Measurements from ENCODE around the gene ZNF827. TPM values are rescaled to one million over a fixed set of nuclear protein-coding genes. Genes with fewer than 3 reads are reported as not detected.

ZNF827 gene
- total RNA-seq, 1 donor from 2014 or later = 23.8 TPM

- no peak for TF ChIP-seq CTCF (IDR thresholded peaks at IDR 0.05)
- Mint-ChIP-seq H3K9me3 (ENCODE audit: low read depth) (no peaks in the 10 kb centered on the region), H3K4me3 (ENCODE audit: unreplicated experiment) (no peak overlapping the region), H3K36me3 (ENCODE audit: low read depth) (peaks cover 4% of the 10 kb centered on the region), H3K4me1 (ENCODE audit: low read depth) (peaks cover 42% of the 10 kb centered on the region), H3K27me3 (ENCODE audit: low read depth) (no peaks in the 10 kb centered on the region), H3K27ac (ENCODE audit: unreplicated experiment) (no peak overlapping the region)
- DNase-seq (ENCODE audit: low spot score) = no peak
These were observed 67.4 kb downstream of the ZNF827 start for GRCh38 chr4:145871209-145871608.

- no peak overlapping the region for H3K4me3 Mint-ChIP-seq (ENCODE audit: unreplicated experiment)
- peaks cover 4% of the 10 kb centered on the region for H3K36me3 Mint-ChIP-seq (ENCODE audit: low read depth)
- no peak overlapping the region for H3K27ac Mint-ChIP-seq (ENCODE audit: unreplicated experiment)
- peaks cover 46% of the 10 kb centered on the region for H3K4me1 Mint-ChIP-seq (ENCODE audit: low read depth)
- H3K9me3 Mint-ChIP-seq (ENCODE audit: low read depth) = no peaks in the 10 kb centered on the region
- no peak for DNase-seq (ENCODE audit: low spot score)
- H3K27me3 Mint-ChIP-seq (ENCODE audit: low read depth) = no peaks in the 10 kb centered on the region
- TF ChIP-seq CTCF (IDR thresholded peaks at IDR 0.05) = no peak
These were observed 68.2 kb downstream of the ZNF827 start for GRCh38 chr4:145870155-145871020.

- H3K4me1 Mint-ChIP-seq (ENCODE audit: low read depth) = peaks cover 48% of the 10 kb centered on the region
- H3K27me3 Mint-ChIP-seq (ENCODE audit: low read depth) = no peaks in the 10 kb centered on the region
- DNase-seq (ENCODE audit: low spot score) = no peak
- H3K36me3 Mint-ChIP-seq (ENCODE audit: low read depth) = peaks cover 4% of the 10 kb centered on the region
- no peaks in the 10 kb centered on the region for H3K9me3 Mint-ChIP-seq (ENCODE audit: low read depth)
- no peak overlapping the region for H3K4me3 Mint-ChIP-seq (ENCODE audit: unreplicated experiment)
- no peak overlapping the region for H3K27ac Mint-ChIP-seq (ENCODE audit: unreplicated experiment)
- peak; percentile 58 for TF ChIP-seq CTCF (IDR thresholded peaks at IDR 0.05)
These were observed 69.8 kb downstream of the ZNF827 start for GRCh38 chr4:145868637-145869409.

- no peak overlapping the region for H3K27ac Mint-ChIP-seq (ENCODE audit: unreplicated experiment)
- peaks cover 4% of the 10 kb centered on the region for H3K9me3 Mint-ChIP-seq (ENCODE audit: low read depth)
- H3K4me1 Mint-ChIP-seq (ENCODE audit: low read depth) = peaks cover 60% of the 10 kb centered on the region
- TF ChIP-seq CTCF (IDR thresholded peaks at IDR 0.05) = no peak
- DNase-seq (ENCODE audit: low spot score) = no peak
- no peak overlapping the region for H3K4me3 Mint-ChIP-seq (ENCODE audit: unreplicated experiment)
- H3K36me3 Mint-ChIP-seq (ENCODE audit: low read depth) = peaks cover 4% of the 10 kb centered on the region
- no peaks in the 10 kb centered on the region for H3K27me3 Mint-ChIP-seq (ENCODE audit: low read depth)
These were observed 71.2 kb downstream of the ZNF827 start for GRCh38 chr4:145867406-145867805.

- Mint-ChIP-seq H3K4me3 (ENCODE audit: unreplicated experiment) (no peak overlapping the region), H3K27me3 (ENCODE audit: low read depth) (no peaks in the 10 kb centered on the region), H3K4me1 (ENCODE audit: low read depth) (peaks cover 64% of the 10 kb centered on the region), H3K9me3 (ENCODE audit: low read depth) (peaks cover 4% of the 10 kb centered on the region), H3K27ac (ENCODE audit: unreplicated experiment) (no peak overlapping the region), H3K36me3 (ENCODE audit: low read depth) (peaks cover 2% of the 10 kb centered on the region)
- TF ChIP-seq CTCF (IDR thresholded peaks at IDR 0.05) = no peak
- DNase-seq (ENCODE audit: low spot score) = no peak
These were observed 71.6 kb downstream of the ZNF827 start for GRCh38 chr4:145866991-145867390.

Measured in chondrocyte (in vitro differentiated cells).